GM21825 (cell line): Measurements from ENCODE around the gene KCNK2.

Experiments used
- ATAC-seq: cut with Tn5 transposase; IDR thresholded peaks from one replicate; pipeline ENCODE4 v1.9.1; 2021; ENCODE audit warnings: mild to moderate bottlenecking, moderate library complexity; ENCODE audit not compliant: unreplicated experiment

KCNK2 gene

DNA sequence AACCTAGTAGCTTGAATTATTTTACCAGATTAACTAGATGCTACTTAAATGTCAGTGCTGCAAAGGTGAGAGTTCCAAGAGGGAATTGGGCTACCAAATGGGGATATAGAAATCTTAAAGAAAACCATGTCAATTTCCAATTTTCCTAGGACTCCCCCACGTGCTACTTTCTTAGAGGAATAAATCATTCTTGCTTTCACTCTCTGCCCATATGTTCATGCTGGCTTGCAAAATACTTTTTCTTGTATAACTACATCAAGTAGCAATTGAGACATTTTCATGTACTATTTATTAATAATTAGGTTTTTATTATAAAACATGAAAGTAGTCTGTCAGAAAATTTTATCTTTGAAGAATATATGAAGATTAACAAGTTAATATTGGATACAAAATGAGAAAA, 11.8 kb downstream of the KCNK2 start:
- no peak for ATAC-seq

DNA sequence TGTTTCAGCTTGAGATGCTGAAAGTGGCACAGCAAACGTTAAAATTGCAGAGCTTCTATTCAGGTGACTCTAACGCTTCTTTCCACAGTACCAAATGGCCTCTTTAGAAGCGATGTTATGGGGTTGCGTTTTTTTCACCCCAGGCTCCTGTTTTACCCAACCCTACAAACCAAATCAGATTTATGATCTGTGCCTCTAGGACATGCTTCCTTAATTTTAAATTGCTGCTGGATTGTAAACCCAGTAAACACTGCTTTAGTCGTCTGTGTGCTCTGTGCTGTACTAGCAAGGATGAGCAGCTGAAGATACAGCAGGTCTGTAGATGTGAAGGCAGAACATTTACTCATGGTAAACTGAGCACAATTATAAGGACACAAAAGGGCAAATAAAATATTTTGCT, 13.0 kb downstream of the KCNK2 start:
- no peak for ATAC-seq

DNA sequence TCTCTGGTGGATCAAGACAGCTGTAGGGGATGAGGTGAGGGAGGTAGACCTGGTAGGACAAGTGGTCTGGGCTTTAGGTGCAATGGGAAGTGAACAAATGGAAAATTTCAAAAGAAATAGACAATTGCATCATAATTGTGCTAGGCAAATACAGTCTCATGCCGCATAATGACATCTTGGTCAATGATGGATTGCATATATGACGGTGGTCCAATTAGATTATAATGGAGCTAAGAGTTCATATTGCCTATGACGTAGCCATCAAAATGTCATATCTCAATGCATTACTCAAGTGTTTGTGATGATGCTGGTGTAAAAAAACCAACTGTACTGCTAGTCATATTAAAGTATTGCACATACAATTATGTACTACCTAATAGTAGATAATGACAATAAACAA, 19.0 kb downstream of the KCNK2 start:
- no peak for ATAC-seq

DNA sequence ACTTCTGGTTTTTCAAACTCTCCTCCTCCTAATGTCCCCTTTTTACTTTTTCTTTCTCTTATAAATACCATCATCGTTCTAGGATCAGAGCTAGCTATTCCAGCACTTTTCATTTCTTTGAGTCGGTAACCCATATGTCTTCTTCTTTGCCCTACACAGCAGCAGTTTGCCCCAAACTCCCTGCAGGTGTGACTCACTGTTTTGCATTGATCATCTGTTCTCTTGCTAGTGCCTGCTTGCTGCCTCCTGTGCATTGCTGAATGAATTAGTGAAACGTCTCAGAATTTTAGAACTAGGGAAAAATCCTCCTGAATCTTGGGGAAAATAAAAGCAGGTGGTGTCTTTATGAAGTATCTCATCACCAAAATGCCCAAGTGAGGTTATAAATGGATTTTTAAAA, 21.7 kb downstream of the KCNK2 start:
- no peak for ATAC-seq

GRCh38 chr1:215106067-215106466, 23.5 kb downstream of the KCNK2 start:
- no peak for ATAC-seq

DNA sequence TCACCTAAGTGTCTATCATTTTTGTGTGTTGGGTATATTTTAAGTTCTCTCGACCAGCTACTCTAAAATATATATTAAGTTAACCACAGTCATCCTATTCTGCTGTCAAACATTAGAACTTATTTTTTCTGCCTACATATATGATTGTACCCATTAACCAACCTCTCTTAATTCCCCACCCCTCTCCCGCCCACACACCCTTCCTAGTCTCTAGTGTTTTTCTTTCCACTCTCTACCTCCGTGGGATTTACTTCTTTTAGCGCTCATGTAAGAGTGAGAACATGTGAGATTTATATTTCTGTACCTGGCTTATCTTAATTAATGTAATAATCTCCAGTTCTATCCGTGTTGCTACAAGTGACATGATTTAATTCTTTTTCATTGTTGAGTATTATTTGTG, 26.6 kb downstream of the KCNK2 start:
- ATAC-seq = no peak

DNA sequence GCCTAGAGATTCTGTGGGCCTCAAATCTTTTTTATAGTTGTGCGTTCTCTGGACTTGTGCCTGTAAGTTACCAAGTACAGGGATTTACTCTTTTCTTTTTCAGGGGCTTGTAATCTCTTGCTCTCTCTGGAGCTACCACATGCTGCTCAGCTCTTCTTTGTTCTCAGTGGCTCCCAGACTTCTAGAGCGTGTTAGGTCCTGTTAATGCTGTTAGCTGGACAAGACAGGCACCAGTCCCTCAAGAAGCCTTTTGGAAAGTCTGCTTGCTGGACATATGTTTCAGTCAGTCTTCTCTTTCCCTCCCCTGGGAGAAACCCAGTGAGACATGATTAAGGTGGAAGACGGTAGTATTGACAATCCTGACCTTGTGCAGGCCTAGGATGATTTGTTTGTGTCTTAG, 29.4 kb downstream of the KCNK2 start:
- ATAC-seq = no peak

DNA sequence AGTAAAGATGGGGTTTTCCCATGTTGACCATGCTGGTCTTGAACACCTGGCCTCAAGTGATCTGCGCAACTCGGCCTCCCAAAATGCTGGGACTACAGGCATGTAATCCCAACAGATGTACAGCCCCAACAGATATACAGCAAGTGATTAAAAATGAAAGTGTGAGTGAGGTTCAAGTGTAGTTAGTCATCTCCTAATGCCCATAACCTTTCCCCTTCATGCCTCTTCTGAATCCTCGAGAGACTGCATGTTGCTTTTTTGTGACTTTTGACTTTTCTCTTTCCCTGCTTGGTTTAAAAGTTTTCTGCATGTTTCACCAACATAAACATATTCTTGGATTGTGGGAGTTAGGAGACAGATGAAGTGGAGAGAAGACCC, 31.2 kb downstream of the KCNK2 start:
- ATAC-seq = no peak

- ATAC-seq = no peak
Measured at GRCh38 chr1:215114154-215114933, 31.8 kb downstream of the KCNK2 start.

- ATAC-seq = no peak
Measured at GRCh38 chr1:215115760-215116159, 33.2 kb downstream of the KCNK2 start.

- no peak for ATAC-seq
Measured at GRCh38 chr1:215118081-215118480, 35.5 kb downstream of the KCNK2 start.

GRCh38 chr1:215119056-215119455, 36.5 kb downstream of the KCNK2 start:
- no peak for ATAC-seq

DNA sequence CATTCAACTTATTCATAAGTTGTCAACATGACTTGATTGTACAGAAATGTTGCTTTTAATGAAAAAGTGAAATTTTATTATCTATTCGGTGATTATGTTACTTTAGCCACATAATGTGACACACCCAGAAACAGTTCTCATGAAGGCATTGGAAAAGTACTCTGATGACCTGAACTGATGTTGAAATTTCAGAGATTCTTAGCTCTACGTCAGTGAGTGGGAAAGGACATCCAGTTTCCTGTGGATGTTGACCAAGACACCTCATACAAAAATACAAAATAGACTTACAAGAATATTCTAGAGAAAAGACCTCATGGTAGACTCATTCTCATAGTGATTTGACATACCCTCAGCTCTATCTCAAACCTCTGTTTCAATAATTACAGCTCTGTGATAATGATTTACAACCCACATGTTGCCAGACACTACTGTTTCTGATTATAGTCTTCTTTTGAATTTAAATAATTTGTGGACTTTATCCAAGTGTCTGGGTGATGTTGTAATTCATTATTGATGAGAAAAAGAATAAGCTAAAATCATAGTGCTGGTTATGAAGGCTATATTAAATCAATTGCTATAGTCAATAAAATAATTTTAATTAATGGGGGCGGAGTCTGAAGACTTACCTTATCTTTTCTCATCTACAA, 37.3 kb downstream of the KCNK2 start:
- ATAC-seq = no peak

- ATAC-seq = no peak
Measured at GRCh38 chr1:215128504-215128903, 46.0 kb downstream of the KCNK2 start.

- ATAC-seq = no peak
Measured at GRCh38 chr1:215131291-215131690, 48.8 kb downstream of the KCNK2 start.

DNA sequence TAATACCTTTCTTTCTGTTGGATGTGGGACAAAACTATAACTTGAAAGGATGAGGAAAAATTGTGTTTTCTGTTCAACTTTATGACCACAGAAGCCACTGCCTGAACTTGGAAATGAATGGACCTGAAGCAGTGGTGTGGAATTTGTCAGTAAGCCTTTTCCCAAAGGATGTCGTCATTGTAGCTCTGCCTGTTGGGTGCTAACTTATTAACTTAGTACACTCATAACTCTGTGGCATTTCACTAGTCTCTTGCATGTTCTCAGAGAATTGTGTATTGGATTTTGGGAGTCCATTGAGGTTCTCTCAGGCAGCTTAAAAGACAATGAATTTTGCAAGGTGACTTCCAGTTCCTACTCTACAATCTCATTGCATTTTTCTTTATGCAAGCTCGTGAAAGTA, 49.6 kb downstream of the KCNK2 start:
- ATAC-seq = no peak

DNA sequence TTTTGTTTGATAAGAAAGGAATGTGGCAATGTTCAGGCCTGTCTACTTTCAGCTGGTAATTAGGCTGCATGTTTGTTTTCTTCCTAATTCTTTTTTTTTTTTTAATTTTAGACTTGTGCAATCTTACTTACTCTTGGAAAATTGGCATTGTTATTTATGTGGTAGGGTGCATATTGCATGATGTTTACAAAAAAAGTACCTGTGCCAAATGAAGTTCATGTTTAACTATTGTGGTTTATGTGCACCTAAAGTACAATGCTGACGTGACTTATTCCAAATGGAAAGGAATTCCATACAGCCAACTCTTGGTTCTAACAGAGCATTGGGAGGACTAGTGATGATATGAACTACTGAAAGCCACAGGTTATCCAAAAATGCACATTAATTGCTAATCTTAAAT, 51.0 kb downstream of the KCNK2 start:
- no peak for ATAC-seq

DNA sequence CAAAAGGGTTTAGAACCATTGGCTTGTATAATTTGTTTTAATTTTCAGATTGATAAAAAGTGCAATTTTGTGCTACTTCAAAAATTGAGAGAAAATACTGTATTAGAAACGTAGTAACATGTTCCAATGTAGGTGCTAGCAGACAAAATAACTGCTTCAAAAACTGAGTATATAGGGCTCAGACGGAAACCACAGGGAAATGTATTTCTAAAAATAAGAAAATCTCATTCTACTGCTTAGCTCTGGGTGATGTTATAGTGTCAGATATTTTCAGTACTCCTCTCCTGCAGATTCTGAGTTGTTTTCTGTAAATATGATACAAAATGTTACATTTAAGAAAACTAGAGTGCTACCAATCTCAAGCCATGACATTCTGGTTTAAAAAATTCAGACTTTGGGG, 55.4 kb downstream of the KCNK2 start:
- no peak for ATAC-seq

DNA sequence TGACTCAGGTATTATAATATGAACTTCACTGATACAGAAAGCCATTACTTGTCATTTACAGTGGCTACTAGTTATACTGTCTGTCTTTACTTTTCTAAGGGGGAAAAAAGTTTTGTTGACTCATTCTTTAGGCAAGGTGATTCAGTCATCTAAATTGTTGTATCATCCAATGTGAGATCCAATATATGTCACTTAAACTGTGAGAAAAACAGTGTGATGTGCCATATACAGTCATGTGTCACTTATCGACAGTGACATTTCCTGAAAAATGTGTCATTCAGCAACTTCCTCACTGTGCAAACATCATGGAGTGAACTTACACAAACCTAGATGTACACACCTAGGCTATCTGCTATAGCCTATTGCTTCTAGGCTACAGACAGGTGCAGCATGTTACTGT, 57.6 kb downstream of the KCNK2 start:
- no peak for ATAC-seq

- no peak for ATAC-seq
Measured at GRCh38 chr1:215141460-215141859, 58.9 kb downstream of the KCNK2 start.

DNA sequence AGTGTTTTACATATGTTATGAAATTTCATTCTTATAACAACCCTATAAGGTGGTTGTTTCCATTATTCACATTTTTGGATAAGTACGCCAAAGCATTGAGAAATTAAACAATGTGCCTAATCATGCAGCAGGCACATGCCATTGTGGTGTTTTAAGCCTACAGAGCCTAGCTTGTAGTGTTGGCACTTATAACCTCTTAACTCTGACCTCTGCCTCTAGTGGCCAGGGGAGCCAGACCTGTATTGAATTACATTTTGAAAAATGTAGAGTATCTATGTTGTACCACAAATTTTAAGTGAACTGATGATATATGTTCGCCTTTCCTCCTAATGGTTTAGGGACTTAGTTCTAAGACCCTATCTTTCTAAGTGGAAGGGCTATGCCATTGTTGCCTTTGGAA, 61.0 kb downstream of the KCNK2 start:
- ATAC-seq = no peak

GRCh38 chr1:215146240-215146975, 63.9 kb downstream of the KCNK2 start:
- no peak for ATAC-seq
